22Rv1 (cell line): ENCODE measurements around the gene HMCES.
"Not testable (repeated sequence)": the region's sequence is repeated elsewhere in the genome, so short reads cannot be mapped to it uniquely, and the experiment has no call there.

Source experiments
- H3K27ac ChIP-seq: fragments of 450-650 bp; 2 replicates; pipeline ENCODE4 v1.5.1; 2017
- ZFX ChIP-seq: fragments of 450-650 bp; IDR thresholded peaks from 2 replicates; pipeline ENCODE4 v1.6.1; 2017; ENCODE audit warnings: antibody characterized with exemption, borderline replicate concordance
- TF ChIP-seq, protein P1 (sequence below): fragments of 450-650 bp; IDR thresholded peaks from 2 replicates; pipeline ENCODE4 v1.5.1; 2017; ENCODE audit warnings: mild to moderate bottlenecking

HMCES gene

DNA sequence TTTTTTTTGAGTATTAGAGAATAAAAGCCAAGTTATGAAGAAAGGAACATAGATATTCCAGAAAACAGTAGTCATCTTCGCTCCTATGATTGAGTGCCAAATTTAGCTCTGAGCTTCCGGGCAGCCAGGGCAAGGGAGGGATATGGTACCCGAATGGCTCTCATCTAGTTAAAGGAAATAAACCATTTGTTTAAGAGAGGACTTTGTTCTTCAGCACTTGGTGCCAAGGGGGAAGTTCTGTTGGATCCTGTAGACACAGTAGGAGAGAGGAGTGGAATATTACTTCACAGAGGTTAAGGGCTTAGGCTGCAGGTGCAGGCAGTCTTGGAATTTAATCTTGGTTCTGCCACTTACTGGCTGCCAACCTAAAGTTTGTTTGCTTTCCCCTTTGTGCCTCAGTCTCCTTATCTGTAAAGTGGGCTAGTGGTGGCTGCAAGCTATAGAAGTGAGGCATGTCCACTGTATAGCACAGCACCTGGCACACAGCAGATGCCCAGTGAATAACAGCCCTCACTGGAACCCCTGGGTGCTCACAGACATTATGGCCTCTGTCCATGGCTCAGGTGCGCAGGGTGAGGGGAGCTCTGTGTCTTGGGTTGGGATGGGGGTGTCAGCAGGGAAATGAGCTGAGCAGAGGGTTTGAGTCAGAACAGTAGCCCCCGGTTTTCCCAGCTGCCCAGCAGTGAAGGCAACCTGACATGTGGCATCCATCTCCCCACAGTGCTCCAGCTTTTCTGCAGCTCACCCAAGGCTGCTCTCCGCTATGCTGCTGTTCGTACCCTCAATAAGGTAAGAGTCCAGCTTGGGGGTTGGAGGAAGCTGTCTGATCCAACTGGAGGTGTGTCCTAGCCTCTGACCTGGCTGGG, 18.8 kb upstream of the HMCES start:
- no peak overlapping the region for H3K27ac ChIP-seq

DNA sequence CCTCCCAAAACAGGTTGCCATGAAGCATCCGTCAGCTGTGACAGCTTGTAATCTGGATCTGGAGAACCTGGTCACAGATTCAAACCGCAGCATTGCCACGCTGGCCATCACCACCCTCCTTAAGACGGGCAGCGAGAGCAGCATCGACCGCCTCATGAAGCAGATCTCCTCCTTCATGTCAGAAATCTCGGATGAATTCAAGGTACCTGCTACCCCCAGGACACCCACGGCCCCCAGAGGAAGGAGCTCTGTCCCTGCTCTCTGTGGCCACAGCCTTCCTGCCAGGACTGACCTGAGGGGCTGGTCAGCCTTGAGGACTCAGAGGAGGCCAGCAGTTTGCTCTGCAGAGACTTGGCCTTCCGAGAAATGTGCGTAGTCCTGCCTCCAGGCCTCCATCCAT, 18.1 kb upstream of the HMCES start:
- no peak overlapping the region for H3K27ac ChIP-seq

More for the DNA sequence above, 18.8 kb upstream of the HMCES start:
- TF ChIP-seq, protein P1, sequence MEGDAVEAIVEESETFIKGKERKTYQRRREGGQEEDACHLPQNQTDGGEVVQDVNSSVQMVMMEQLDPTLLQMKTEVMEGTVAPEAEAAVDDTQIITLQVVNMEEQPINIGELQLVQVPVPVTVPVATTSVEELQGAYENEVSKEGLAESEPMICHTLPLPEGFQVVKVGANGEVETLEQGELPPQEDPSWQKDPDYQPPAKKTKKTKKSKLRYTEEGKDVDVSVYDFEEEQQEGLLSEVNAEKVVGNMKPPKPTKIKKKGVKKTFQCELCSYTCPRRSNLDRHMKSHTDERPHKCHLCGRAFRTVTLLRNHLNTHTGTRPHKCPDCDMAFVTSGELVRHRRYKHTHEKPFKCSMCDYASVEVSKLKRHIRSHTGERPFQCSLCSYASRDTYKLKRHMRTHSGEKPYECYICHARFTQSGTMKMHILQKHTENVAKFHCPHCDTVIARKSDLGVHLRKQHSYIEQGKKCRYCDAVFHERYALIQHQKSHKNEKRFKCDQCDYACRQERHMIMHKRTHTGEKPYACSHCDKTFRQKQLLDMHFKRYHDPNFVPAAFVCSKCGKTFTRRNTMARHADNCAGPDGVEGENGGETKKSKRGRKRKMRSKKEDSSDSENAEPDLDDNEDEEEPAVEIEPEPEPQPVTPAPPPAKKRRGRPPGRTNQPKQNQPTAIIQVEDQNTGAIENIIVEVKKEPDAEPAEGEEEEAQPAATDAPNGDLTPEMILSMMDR, result no peak
- no peak for TF ChIP-seq ZFX

DNA sequence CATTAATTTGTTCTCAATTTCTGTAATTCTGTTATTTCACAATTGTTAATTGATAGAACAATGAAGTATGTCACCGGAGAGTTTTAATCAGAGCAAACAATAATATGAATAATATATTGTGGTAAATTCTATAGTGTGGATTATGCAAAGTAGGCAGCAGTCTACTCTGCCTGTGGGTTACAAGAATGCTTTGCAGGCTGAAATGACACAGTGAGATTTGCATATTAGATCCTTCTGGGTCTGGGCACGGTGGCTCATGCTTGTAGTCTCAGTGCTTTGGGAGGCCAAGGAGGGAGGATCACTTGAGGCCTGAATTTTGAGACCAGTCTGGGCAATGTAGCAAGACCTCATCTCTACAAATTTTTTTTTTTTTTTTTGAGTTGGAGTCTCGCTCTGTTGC, 16.8 kb upstream of the HMCES start:
- TF ChIP-seq ZFX, result no peak
- TF ChIP-seq, protein P1, result no peak
- H3K27ac ChIP-seq, result no peak overlapping the region

More for the DNA sequence above, 18.1 kb upstream of the HMCES start:
- TF ChIP-seq, protein P1, result no peak
- TF ChIP-seq ZFX, result no peak

DNA sequence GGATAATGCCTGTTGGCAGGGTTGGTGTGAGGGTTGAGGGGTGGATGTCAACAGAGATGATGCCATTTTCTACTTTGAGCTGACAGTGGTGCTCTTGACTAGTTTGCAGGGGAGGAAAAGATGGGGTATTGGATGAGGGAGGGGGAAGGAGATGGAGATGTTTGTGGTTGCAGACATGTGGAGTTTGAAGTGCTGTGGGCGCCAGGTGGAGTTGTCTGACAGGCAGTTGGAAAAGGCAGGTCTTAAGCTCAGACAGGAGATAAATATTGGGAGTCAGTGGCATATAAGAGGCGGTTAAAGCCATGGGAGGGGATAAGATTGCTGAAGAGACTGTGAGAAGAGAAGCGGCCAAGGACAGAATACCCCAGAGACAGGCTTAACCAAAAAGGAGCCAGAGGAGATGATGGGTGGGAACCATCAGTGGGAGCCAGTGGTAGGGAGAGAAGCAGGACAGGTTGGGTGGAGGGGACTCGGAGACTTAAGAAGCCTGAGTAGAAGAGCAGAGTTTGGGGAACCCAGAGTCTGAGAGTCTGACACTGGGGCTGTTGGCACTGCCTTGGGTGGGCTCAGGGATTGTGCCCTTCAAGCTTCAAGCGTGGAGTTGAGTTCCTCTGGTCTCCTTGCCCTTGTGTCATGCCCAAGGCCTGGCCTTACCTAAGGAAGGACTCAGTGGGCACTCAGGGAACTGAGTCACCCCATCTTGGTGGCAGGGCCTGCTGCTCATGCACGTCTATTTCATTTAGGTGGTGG, 15.3 kb upstream of the HMCES start:
- no peak for TF ChIP-seq ZFX
- TF ChIP-seq, protein P1, result no peak
- H3K27ac ChIP-seq, result no peak overlapping the region

DNA sequence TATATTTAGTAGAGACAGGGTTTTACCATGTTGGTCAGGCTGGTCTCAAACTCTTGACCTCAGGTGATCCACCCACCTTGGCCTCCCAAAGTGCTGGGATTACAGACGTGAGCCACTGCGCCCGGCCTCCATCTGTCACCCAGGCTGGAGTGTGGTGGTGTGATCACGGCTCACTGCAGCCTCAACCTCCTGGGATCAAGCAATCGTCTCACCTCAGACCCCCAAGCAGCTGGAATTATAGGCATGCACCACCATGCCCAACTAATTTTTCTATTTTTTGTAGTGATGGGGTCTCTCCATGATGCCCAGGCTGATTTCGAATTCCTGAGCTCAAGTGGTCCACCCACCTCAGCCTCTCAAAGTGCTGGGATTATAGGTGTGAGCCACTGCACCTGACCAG, 13.7 kb upstream of the HMCES start:
- H3K27ac ChIP-seq, result not testable (repeated sequence)

DNA sequence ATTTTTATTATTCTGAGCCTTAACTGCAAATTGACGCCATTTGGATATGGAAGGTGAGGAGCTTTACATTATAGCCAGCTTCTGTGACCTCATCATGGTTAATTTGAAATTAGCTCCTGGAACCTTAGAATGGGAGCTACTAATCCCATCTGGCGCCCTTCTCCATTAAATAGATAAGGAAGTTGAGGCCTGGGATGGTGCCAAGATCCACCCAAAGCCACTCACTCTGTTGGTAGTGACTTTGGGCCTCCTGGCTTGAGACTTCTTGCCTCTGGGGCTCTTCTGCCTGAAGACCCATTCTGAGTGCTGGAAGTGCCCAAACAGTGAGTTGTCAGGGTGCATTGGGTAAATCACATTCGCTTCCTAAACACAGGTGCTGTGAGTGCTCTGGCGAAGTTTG, 12.0 kb upstream of the HMCES start:
- TF ChIP-seq ZFX, result no peak
- TF ChIP-seq, protein P1, result no peak
- no peak overlapping the region for H3K27ac ChIP-seq

DNA sequence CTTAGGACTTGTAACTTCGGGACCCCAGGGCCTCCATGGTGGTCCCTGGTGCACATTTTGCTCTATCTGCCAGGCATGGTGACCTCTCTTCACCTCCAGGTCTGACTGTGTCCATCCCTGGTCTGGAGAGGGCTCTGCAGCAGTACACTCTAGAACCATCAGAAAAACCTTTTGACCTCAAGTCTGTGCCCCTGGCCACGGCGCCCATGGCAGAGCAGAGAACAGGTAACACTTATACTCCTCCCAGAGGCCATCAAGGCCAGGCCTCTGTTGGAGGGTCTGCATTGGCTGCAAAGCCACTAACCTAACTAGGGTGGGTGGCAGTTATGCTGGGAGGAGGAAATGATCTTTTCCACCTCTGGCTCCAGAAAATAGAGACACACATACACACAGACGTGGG, 10.3 kb upstream of the HMCES start:
- no peak overlapping the region for H3K27ac ChIP-seq

More for the DNA sequence above, 10.3 kb upstream of the HMCES start:
- no peak for TF ChIP-seq ZFX
- TF ChIP-seq, protein P1, result no peak
